Measurements from ENCODE around the gene DNMT3A. TPM values are rescaled to one million over a fixed set of nuclear protein-coding genes. Genes with fewer than 3 reads are reported as not detected.

DNMT3A gene
- total RNA-seq, 1 donor from 2014 or later, result 58.1 TPM

GRCh38 chr2:25201794-25202193 lies 139.9 kb downstream of the DNMT3A start:
- Mint-ChIP-seq H3K9me3 (ENCODE audit: unreplicated experiment) (no peaks in the 10 kb centered on the region), H3K36me3 (ENCODE audit: low read depth, unreplicated experiment) (no peaks in the 10 kb centered on the region), H3K27ac (ENCODE audit: unreplicated experiment) (no peak overlapping the region), H3K4me3 (ENCODE audit: unreplicated experiment) (no peak overlapping the region), H3K4me1 (ENCODE audit: low read depth, unreplicated experiment) (peaks cover 10% of the 10 kb centered on the region), H3K27me3 (ENCODE audit: low read depth, unreplicated experiment) (peaks cover 3% of the 10 kb centered on the region)
- H3K27me3 ChIP-seq (ENCODE audit: insufficient read depth, low read length), result no peaks in the 10 kb centered on the region
- H3K27ac ChIP-seq (ENCODE audit: low read depth, low read length), result no peak overlapping the region
- H2AFZ ChIP-seq (ENCODE audit: low read depth, low read length), result no peak overlapping the region
- no peak for DNase-seq (ENCODE audit: low read depth)
- H3K9me3 ChIP-seq (ENCODE audit: insufficient read depth, low read depth, low read length), result no peaks in the 10 kb centered on the region
- no peak overlapping the region for H3K4me2 ChIP-seq (ENCODE audit: low read length)
- H3K4me1 ChIP-seq (ENCODE audit: insufficient read depth, low read length), result no peaks in the 10 kb centered on the region
- no peak overlapping the region for H3K9ac ChIP-seq (ENCODE audit: low read length)
- TF ChIP-seq, protein P1, sequence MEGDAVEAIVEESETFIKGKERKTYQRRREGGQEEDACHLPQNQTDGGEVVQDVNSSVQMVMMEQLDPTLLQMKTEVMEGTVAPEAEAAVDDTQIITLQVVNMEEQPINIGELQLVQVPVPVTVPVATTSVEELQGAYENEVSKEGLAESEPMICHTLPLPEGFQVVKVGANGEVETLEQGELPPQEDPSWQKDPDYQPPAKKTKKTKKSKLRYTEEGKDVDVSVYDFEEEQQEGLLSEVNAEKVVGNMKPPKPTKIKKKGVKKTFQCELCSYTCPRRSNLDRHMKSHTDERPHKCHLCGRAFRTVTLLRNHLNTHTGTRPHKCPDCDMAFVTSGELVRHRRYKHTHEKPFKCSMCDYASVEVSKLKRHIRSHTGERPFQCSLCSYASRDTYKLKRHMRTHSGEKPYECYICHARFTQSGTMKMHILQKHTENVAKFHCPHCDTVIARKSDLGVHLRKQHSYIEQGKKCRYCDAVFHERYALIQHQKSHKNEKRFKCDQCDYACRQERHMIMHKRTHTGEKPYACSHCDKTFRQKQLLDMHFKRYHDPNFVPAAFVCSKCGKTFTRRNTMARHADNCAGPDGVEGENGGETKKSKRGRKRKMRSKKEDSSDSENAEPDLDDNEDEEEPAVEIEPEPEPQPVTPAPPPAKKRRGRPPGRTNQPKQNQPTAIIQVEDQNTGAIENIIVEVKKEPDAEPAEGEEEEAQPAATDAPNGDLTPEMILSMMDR (IDR thresholded peaks at IDR 0.05; ENCODE audit: insufficient read depth, low read depth, low read length), result no peak
- TF ChIP-seq EZH2 (IDR thresholded peaks at IDR 0.05; ENCODE audit: insufficient read depth, low read length), result no peak
- H3K4me3 ChIP-seq (ENCODE audit: insufficient read depth, low read depth, low read length), result no peak overlapping the region
- no peaks in the 10 kb centered on the region for H3K79me2 ChIP-seq (ENCODE audit: insufficient read depth, low read length)
- FAIRE-seq, result no peak
- no peaks in the 10 kb centered on the region for H3K36me3 ChIP-seq (ENCODE audit: insufficient read depth, low read length)
- no peaks in the 10 kb centered on the region for H4K20me1 ChIP-seq (ENCODE audit: insufficient read depth, low read length)

GRCh38 chr2:25201265-25201664 lies 140.5 kb downstream of the DNMT3A start:
- Histone ChIP-seq H3K36me3 (ENCODE audit: insufficient read depth, low read length) (no peaks in the 10 kb centered on the region), H3K4me1 (ENCODE audit: insufficient read depth, low read length) (no peaks in the 10 kb centered on the region), H3K9me3 (ENCODE audit: insufficient read depth, low read depth, low read length) (no peaks in the 10 kb centered on the region), H3K9ac (ENCODE audit: low read length) (no peak overlapping the region), H3K27me3 (ENCODE audit: insufficient read depth, low read length) (no peaks in the 10 kb centered on the region), H3K79me2 (ENCODE audit: insufficient read depth, low read length) (no peaks in the 10 kb centered on the region), H4K20me1 (ENCODE audit: insufficient read depth, low read length) (no peaks in the 10 kb centered on the region), H3K4me2 (ENCODE audit: low read length) (no peak overlapping the region), H3K4me3 (ENCODE audit: insufficient read depth, low read depth, low read length) (no peak overlapping the region), H2AFZ (ENCODE audit: low read depth, low read length) (no peak overlapping the region), H3K27ac (ENCODE audit: low read depth, low read length) (no peak overlapping the region)
- no peak for TF ChIP-seq EZH2 (IDR thresholded peaks at IDR 0.05; ENCODE audit: insufficient read depth, low read length)
- TF ChIP-seq, protein P1 (IDR thresholded peaks at IDR 0.05; ENCODE audit: insufficient read depth, low read depth, low read length), result peak; percentile 23
- Mint-ChIP-seq H3K9me3 (ENCODE audit: unreplicated experiment) (no peaks in the 10 kb centered on the region), H3K27me3 (ENCODE audit: low read depth, unreplicated experiment) (peaks cover 3% of the 10 kb centered on the region), H3K27ac (ENCODE audit: unreplicated experiment) (no peak overlapping the region), H3K4me1 (ENCODE audit: low read depth, unreplicated experiment) (peaks cover 10% of the 10 kb centered on the region), H3K36me3 (ENCODE audit: low read depth, unreplicated experiment) (no peaks in the 10 kb centered on the region), H3K4me3 (ENCODE audit: unreplicated experiment) (no peak overlapping the region)
- DNase-seq (ENCODE audit: low read depth) (no peak), FAIRE-seq (no peak)

DNA sequence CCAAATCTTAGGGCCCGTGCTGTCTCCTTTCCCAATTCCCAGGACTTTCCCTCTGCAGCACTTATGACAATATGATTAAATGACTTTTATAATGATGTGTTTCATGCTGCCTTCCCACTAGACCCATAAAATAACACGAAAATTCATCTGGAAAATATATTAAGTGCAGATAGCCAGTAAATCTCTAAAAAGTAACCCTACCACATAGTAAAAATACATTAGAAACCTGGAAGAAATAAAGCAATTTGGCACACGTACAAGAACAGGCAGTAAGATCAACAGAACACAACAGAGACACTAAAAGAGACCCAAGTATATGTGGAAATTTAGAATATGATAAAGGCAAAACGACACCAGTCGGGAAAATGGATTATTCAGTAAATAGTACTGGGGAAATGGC lies 143.1 kb downstream of the DNMT3A start:
- no peaks in the 10 kb centered on the region for H3K9me3 Mint-ChIP-seq (ENCODE audit: unreplicated experiment)
- Histone ChIP-seq H3K27me3 (ENCODE audit: insufficient read depth, low read length) (no peaks in the 10 kb centered on the region), H3K9ac (ENCODE audit: low read length) (no peak overlapping the region), H3K9me3 (ENCODE audit: insufficient read depth, low read depth, low read length) (no peaks in the 10 kb centered on the region), H3K4me1 (ENCODE audit: insufficient read depth, low read length) (no peaks in the 10 kb centered on the region), H3K4me2 (ENCODE audit: low read length) (no peak overlapping the region), H3K36me3 (ENCODE audit: insufficient read depth, low read length) (no peaks in the 10 kb centered on the region), H4K20me1 (ENCODE audit: insufficient read depth, low read length) (no peaks in the 10 kb centered on the region), H3K79me2 (ENCODE audit: insufficient read depth, low read length) (no peaks in the 10 kb centered on the region), H3K27ac (ENCODE audit: low read depth, low read length) (no peak overlapping the region), H3K4me3 (ENCODE audit: insufficient read depth, low read depth, low read length) (no peak overlapping the region), H2AFZ (ENCODE audit: low read depth, low read length) (no peak overlapping the region)
- H3K4me1 Mint-ChIP-seq (ENCODE audit: low read depth, unreplicated experiment), result peaks cover 15% of the 10 kb centered on the region
- FAIRE-seq (no peak), DNase-seq (ENCODE audit: low read depth) (no peak)
- no peak overlapping the region for H3K4me3 Mint-ChIP-seq (ENCODE audit: unreplicated experiment)
- peaks cover 6% of the 10 kb centered on the region for H3K27me3 Mint-ChIP-seq (ENCODE audit: low read depth, unreplicated experiment)
- H3K27ac Mint-ChIP-seq (ENCODE audit: unreplicated experiment), result peak overlapping the region; percentile 88
- no peak for TF ChIP-seq EZH2 (IDR thresholded peaks at IDR 0.05; ENCODE audit: insufficient read depth, low read length)
- TF ChIP-seq, protein P1 (IDR thresholded peaks at IDR 0.05; ENCODE audit: insufficient read depth, low read depth, low read length), result no peak
- H3K36me3 Mint-ChIP-seq (ENCODE audit: low read depth, unreplicated experiment), result no peaks in the 10 kb centered on the region
